Hypothalamus (tissue), 51 donors: Measurements from ENCODE around the gene CTNND2.

Source experiments
- DNase-seq, 51 donors: peaks; one replicate each; lab custom pipeline; 2025; lab: John Stamatoyannopoulos, UW

The CTNND2 gene

GRCh38 chr5:11292648-11293356 lies 611.4 kb downstream of the CTNND2 start:
- DNase-seq = no peak

GRCh38 chr5:11289733-11290132 lies 614.5 kb downstream of the CTNND2 start:
- no peak for DNase-seq

GRCh38 chr5:11289208-11289607 lies 615.0 kb downstream of the CTNND2 start:
- no peak for DNase-seq

GRCh38 chr5:11281842-11282241 lies 622.4 kb downstream of the CTNND2 start:
- DNase-seq = no peak

- no peak for DNase-seq
Measured at GRCh38 chr5:11277323-11277722, 626.9 kb downstream of the CTNND2 start.

GRCh38 chr5:11273180-11273903 lies 630.9 kb downstream of the CTNND2 start:
- peak in 4 of 51 donors; percentile 4 to 44 (median 8) for DNase-seq

GRCh38 chr5:11269515-11269914 lies 634.7 kb downstream of the CTNND2 start:
- DNase-seq = no peak

GRCh38 chr5:11268891-11269290 lies 635.4 kb downstream of the CTNND2 start:
- no peak for DNase-seq

- DNase-seq = no peak
Measured at GRCh38 chr5:11266331-11266730, 637.9 kb downstream of the CTNND2 start.

- peak in 33 of 51 donors; percentile 9 to 86 (median 45) for DNase-seq
Measured at GRCh38 chr5:11261241-11261640, 643.0 kb downstream of the CTNND2 start.

- DNase-seq = no peak
Measured at GRCh38 chr5:11258001-11258400, 646.2 kb downstream of the CTNND2 start.

GRCh38 chr5:11252523-11252922 lies 651.7 kb downstream of the CTNND2 start:
- DNase-seq = no peak

- no peak for DNase-seq
Measured at GRCh38 chr5:11252075-11252474, 652.2 kb downstream of the CTNND2 start.

GRCh38 chr5:11251247-11251646 lies 653.0 kb downstream of the CTNND2 start:
- no peak for DNase-seq

- DNase-seq = no peak
Measured at GRCh38 chr5:11248966-11249365, 655.3 kb downstream of the CTNND2 start.

GRCh38 chr5:11247224-11247623 lies 657.0 kb downstream of the CTNND2 start:
- DNase-seq = no peak

- no peak for DNase-seq
Measured at GRCh38 chr5:11240293-11241190, 663.7 kb downstream of the CTNND2 start.

GRCh38 chr5:11239261-11240015 lies 664.8 kb downstream of the CTNND2 start:
- no peak for DNase-seq

- DNase-seq = no peak
Measured at GRCh38 chr5:11234501-11234911, 669.7 kb downstream of the CTNND2 start.

- no peak for DNase-seq
Measured at GRCh38 chr5:11230890-11231289, 673.4 kb downstream of the CTNND2 start.
